Occipital lobe (tissue), 2 donors: ENCODE results near the gene CAB39. TPM values are rescaled to one million over a fixed set of nuclear protein-coding genes. Genes with fewer than 3 reads are reported as not detected.
A peak's percentile ranks its signal among the peaks of the same experiment; 100 is the strongest.
"Not testable (repeated sequence)": the region's sequence is repeated elsewhere in the genome, so short reads cannot be mapped to it uniquely, and the experiment has no call there.

Experiments
- DNase-seq: peaks from one replicate; lab custom pipeline; 2025; lab: John Stamatoyannopoulos, UW
- total RNA-seq: library from RNA; depleted of rRNA; stranded (reverse); fragments of >200 nt; gene quantifications from one replicate; pipeline ENCODE4 v1.2.3, GENCODE V29; 2014

CAB39 gene
- total RNA-seq, 1 donor from 2014 or later: 149 TPM

DNA sequence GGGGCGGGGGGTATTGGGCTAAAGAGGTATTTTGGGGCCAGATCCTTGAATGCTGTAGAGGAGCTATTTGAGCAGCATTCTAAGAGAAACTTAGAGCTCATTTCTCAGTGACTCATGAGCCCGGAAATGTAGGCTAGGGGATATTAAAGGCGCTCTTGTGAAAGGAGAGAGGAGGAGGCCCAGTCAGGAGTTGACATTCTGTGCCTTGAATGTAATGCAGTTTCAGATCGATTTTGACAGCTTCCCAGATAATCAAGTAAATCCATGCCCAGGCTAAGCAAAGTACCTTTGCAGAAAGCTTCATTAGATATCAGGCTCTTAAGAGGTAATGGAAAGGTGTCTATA lies 1.5 kb downstream of the CAB39 start:
- peak; percentile 20 for DNase-seq

DNA sequence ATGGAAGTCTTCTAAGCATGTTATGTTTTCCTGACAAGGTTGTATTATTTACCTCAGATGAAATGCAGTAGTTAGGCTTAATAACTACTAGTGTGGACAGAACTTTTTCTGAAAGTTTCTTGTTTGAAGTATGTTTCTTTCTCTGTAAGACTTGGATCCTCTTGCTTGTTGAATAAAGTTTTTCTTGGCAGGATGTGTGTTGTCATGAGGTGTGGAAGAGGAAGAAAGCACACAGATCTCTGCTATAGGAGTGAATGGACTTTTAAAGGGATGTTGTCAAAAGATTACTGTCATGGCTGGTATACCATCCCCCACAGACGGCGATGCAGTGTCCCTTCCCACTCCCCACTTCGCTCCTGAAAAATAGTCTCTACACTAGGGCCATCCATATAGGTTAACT lies 2.6 kb downstream of the CAB39 start:
- no peak for DNase-seq

DNA sequence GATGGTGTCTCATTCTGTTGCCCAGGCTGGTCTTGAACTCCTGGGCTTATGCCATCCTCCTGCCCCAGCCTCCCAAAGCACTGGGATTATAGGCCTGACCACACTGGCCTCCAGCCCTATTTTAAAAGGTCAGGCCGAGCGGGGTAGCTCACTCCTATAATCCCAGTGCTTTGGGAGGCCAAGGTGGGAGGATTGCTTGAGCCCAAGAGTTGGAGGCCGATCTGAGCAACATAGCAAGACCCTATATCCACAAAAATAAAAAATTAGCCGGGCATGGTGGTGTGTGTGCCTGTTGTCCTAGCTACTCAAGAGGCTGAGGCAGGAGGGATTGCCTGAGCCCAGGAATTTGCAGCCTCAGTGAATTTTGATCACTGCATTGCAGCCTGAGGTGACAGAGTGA lies 3.9 kb downstream of the CAB39 start:
- no peak for DNase-seq

DNA sequence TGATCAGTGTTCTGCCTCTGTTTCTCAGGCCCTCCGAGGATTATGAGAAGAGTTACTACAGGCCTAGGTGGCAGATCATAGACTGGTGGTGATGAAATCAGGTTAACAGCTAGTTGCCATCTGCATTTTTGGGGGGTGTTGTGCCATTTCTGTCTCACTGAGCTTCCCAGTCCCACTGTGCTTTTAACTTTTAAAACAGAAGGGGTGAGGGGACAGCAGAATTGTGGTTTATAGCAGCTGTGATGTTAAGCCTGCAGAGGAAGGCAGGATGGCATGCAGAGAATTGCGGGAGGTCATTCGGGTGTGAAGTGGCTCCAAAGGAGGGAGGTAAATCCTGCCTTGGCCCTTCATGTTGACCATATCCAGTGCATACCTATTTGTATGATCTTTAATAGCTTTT lies 5.0 kb downstream of the CAB39 start:
- no peak for DNase-seq

DNA sequence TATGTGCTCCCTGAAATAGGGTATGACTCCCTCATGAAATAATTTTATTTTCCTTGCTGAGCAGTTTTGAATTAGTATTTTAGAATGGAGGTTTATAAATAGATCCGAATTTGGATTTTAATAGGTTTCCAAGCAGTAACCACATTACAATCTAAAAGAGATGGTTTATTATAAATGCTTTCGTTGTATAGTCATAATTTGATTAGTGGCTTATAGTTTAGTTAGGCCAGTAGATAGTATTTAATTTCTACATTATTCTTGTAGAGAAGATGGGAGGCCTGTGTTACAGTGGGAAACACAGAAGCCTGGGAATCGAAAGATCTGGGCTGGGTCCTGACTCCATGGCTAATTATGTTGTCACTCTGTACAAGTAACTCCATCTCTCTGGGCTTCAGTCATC lies 6.7 kb downstream of the CAB39 start:
- DNase-seq: no peak

DNA sequence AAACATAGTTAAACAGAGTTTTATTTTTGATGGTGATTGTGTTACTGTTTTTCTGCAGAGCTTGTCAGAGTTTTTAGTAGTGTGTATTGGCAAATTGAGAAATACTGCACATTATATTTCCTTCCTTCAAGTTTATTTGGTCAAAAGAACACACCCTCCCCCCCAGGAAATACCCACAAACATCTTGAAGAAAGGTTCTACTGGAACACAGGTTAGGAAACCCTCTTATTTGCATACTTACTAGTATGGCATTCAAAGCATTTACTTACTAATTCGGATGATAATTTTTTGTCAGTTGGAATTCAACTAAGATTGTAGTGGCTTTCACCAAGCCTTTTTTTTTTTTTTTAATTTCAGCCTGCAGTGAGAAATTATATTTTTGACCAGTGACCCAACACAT lies 9.1 kb downstream of the CAB39 start:
- DNase-seq: no peak

DNA sequence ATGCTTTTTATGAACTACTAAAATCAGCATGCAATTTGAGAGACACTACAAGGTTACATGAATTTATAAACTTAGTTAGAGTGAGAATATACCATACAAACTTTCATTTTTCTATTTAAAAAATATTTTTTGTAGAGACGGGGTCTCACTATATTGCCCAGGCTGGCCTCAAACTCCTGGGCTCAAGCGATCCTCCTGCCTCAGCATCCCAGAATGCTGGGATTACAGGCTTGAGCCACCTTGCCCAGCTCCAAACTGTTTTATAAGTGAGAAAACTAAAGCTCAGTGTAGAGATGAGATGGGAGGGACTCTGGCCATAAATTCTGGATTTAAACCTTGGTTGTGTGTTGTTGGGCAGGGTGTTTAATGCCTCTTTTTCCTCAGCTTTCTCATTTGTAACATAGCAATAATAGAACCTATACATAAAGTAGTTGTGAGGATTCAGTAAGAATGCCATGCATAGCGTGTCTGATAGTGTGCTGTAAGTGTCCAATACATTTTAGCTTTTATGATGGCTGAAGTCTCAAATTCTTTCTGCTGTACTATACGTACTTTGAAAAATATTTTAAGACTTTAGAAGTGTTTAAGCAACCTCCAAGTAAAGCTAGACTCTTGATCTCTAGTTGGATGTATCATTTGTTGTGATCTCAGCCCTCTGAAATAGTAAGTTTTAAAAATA lies 9.7 kb downstream of the CAB39 start:
- no peak for DNase-seq

DNA sequence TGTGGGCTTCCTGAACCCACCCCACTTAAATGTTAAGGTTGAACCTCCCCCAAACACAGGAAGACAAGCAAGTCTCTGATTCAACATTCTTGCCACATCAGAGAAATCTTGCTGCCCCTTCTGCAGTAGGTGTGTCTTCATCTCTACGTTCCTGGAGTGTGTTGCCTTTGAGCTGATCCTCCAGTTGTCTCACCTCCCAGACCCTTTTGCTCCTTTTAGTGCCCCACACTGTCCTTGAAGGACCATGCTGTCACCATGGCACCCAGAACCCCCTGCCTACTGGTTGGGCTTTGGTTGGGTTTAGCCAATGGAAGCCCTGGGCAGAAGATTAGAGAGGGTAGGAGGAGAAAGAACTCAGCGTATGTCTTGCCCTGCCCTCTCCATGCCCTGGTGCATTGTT lies 10.7 kb downstream of the CAB39 start:
- no peak for DNase-seq

DNA sequence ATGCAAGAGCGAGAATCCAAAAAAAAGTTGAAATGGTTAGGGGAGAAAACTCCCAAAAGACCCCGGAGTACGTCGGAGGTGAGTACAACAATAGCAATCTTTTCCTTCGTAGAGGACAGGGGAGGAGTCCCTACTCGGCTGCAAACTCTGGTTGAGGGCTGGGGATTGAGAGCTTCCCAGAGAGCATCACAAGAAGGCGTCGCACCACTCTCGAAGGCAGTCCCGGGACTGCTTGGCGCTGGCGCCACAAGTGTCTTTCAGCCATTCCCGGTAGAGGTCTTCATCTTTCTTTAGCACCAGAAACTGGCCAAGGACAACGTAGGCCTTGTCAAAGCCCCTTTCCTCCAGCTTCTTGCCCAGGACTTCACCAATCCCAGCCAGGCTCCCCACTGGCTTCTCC lies 12.3 kb downstream of the CAB39 start:
- DNase-seq: not testable (repeated sequence)

DNA sequence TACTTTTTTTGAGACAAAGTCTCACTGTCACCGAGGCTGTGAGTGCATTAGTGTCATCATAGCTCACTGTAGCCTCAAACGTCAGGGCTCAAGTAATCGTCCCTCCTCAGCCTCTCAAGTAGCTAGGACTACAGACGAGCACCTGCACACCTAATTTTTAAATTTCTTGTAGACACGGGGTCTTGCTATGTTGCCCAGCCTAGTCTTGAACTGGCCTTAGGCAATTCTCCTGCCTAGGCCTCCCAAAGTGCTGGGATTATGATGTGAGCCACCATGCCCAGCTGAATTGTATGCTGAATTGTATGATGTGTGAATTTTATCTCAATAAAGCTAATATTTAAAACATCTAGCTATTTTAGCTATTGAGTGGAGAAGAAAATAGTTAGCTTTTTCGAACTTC lies 18.9 kb downstream of the CAB39 start:
- DNase-seq: no peak

DNA sequence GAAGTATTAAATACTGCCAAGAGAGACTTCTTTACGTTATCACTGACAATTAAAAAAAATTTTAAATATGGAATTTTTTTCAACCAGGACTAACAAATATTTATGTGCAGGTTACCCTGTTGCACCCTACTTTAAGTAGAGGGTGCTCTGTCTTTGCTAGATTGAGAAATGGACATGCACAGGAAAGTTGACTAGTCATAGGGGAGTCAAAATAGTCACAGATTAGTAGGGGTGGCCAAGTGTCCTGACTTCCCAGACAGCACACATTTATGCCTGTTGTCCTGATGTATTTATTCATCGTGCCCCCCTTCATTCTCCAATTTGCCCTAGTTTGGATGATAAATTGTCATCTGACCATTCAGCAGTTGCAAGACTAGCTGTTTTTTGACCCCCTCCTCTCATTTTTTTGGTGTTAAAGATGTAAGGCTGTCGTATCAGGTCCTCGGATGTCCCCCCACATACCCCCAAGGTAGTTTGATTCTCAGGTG lies 20.3 kb downstream of the CAB39 start:
- no peak for DNase-seq

DNA sequence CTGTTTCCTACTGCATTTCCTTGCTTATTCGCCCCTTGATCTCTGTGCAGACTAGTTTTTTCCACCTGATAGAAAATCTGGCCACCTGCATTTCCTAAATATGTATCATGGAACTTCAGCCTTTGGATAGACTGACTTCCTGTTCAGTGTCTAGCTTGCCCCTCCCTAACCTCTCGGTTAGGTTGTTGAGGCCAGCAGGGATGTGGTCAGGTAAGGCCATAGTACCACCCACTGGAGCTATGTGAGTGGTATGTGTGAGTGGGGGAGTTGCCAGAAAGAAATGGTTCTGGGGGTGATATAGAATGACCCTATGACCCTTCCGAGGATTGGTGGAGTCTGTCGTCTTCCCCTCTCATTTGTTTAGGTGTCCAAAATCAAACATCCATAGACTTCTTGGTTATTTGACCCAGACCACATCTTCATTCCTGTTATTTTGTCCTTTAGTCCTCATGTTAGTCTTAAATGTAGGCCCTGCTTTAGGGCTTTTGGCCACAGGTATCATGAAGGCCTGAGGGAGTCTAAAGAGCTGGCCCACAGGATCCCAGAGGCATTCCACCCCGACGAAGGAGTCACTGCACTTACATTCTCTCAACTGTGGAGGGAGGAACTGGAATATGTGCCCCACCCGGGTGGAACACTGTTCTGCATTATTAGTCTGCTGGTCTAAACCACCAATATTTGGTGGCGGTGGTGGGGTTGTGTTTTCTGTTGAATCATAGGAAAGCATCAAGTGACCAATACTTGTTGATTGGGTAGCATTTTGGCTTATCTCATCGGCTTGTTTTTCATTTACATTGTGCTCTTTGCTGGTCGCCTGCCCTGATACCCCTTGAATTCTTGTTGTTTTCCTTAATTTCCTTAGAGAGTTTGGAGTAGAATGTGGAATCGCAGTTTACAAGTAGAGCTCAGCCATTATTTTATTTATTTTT lies 21.9 kb downstream of the CAB39 start:
- DNase-seq: no peak

DNA sequence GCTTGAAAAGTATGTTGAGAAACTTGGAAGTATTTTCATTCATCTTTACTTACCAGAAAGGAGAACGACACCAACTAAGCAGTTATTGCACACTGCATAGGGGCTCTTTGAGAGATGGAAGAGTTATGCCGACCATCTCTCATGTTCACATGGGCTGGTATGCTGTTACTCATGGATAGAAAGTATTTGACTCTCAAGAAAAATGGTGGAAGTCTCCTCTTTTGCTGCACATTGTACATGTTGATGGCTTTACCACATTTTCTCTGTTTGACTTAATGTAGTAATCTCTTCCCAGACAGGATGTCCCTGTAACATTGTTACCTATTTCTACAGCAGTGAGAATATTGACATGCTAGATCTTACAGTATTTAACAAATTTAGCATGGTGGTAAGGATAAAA lies 23.2 kb downstream of the CAB39 start:
- no peak for DNase-seq

DNA sequence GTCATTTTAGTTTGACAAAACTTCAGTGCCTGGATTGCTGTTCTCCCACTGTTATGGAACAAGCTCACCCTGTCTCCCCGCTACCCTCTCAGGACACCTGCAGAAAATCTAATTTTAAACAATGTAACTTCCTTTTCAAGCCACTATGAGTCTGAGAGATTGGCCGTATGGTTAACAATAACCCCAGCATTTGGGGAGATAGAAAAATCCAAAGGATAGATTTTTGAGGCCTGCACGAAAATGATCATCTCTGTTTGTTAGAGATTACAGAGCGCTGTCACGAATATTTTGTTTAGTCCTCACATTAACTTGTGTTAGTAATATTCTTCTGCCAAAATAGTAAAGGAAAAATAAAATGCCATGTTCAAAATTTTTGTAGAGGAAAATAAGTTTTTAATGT lies 24.7 kb downstream of the CAB39 start:
- DNase-seq: no peak

DNA sequence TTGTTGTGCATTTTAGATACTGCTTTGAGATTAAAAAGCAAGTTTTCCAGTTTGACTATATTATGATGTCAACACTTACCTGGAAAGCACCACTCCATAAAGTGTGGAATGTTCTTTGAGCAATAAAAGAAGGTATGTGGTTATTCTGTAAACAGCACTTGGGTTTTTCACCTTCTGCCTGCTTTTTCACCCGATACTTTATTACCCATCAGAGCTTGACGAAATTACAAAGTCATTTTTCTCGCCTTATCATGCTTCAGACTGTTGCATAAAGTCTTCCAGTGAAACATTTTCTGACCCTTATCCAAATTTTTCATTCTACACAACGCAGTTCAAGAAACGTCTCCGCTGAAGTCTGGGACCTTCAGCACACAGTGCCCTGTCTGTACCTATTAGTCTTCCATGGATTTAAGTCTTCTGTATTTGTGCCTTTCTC lies 25.2 kb downstream of the CAB39 start:
- DNase-seq: no peak

DNA sequence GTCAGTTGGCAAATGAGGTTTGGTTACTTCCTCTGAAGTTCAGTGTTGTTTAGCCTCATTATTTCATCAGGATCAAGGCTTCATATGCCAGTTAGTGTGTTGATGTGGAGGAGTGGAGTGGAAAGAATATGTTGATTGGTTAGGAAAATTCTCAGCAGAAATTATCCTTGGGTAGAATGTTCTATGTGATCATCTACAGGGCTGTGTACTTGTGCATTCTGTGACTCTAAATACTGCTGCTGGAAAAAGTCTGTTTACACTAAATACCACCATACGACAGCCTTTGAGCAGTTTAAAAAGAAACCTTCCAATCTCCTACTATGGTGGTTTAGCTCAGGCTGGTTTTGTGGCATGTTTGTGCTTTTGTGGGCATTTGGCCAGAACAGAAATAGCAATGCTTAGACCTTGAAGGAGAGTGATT lies 25.8 kb downstream of the CAB39 start:
- no peak for DNase-seq

DNA sequence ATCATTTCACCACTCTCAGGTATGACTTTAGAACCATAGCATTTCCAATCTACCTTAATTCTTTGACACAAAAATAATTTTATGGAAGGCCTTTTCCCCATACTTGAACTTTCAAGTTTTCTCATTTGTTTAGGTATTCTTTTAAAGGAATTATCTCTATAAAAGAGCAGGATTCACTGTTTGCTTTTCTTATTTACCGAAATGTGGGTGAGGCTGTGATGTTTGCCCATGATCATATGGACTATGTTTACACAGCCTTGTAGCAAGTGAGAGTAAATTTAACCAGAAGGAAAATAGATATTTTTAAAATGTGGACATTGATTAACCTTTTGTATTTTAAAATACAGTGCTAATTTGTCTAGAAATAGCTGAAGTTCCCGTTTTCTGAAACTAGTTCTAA lies 26.3 kb downstream of the CAB39 start:
- no peak for DNase-seq

DNA sequence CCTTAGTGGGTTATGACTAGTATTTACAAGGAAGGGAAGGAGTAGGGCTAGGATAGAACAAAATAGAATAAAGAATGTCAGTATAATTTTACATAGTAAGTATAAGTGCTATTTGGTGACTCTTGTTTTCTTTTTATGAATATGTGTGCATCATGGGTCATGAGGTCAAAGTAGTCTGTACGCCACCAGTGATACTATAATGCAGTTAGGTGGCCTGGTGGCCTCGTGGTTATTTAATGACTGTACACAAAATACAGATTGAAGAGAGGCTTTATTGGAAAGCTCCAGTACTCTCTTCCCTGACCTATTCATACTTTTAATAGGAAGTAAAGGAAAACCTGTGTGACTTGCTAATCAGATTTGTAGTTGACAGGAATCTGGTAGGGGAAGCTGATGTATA lies 27.3 kb downstream of the CAB39 start:
- no peak for DNase-seq

DNA sequence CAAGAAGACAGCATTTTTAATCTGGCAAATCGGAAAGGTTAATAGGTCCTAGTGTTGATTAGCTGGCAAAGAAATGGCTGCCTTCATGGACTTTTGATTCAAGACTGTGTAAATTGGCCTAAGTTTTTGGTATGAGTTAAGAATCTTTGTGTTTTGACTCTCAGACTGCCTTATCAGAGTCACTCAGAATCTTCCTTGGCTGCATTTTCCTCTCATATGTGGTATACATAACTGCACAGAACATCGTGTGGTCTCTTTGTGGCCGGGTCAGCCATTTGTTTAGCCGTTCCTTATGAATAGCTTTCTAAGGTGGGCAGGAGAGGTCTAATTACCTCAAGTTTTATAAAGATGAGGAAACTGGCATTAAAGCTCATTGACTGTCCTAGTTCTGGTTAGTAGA lies 30.1 kb downstream of the CAB39 start:
- no peak for DNase-seq

DNA sequence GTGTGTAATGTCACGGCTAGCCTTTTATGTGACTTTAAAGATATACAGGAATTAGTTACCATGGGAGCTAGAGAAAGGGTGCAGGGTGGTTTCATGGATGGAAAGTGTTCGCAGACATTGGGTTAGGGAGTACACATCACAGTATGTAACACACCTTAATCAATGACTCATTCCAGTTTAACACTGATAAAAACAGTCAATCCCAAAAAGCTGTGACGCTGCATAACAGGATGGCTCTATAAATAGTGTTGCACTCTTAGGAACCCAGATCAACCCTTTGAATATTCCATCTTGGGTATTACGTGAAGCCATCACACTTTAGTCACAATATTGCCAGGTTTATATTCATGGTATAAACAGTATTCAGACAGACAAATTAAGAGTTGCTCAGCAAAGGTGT lies 33.6 kb downstream of the CAB39 start:
- no peak for DNase-seq

DNA sequence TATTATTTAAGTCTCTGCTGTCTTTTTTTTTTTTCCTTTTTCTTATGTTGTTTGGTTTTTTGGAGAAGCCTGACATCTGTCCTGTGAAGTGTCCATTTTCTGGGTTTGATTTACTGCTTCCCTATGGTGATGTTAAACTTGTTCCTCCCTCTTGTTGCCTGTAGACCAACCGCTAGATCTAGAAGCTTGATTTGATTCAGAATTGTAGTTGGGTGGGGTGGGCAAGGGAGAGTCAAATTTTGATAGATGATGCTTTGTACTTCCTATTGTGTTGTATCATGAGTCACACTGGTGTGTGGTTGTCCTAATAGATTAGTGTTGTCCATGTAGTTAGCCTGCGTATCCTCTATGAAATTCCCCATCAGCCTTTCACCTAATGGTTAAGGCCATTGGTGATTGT lies 35.4 kb downstream of the CAB39 start:
- DNase-seq: no peak

DNA sequence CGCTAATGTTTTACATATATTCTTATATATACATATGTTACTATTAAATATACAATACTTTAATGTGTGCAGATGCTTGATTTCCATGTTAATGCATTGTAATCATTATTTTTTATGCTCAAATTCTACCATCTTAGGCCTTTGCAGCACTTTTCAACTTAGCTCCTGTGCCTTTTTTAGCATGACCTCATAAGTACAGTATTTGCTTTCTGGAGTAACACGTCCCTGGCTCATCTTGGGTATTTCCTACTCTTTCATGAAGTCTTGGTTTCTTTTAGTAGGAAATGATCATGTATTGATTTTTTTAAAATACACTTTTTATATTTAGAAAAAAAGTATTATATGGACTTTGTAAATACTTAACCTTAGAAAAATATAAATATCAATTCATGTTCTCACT lies 36.5 kb downstream of the CAB39 start:
- DNase-seq: no peak

DNA sequence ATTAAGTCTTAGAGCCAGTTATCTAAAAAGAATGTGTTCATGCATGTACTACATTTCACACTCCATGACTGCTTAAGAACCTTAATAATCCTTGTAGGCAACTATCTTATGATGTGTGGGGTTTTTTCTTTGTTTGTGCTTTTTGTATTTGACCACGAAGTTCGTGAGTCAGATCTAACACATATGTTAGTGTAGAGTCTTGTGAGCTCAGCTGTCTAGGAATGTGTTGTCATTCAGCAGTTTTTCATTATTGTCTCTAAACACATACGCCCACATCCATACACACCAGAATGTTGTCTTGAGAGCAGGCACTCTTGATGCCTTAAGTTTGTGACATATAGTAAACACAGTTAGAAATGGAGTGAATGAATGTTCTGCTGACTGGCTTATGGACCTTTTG lies 38.4 kb downstream of the CAB39 start:
- DNase-seq: no peak
